ENCODE measurements around the gene PARG.
"Not testable (repeated sequence)": the region's sequence is repeated elsewhere in the genome, so short reads cannot be mapped to it uniquely, and the experiment has no call there.

Gene PARG

DNA sequence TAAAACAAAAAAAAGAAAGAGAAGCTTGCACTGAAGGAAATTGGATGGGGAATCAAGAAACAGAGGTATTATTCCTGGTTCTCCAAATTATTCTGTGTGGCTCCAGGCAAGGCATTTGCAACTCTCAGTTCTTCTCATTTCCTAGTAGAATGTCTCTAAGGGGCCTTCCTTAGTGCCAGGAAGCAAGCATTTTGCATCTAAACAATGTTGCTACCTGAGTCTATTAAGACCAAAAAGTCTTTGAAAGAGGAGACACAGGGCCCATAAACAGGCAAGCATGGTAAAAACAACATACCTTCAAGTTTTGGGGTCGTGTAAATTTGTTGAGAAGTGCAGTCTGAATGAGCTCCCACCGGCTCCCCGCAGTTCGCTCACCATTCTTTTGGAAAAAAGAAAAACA lies 19.8 kb downstream of the PARG start:
- H3K9me2 ChIP-seq (replicated peaks; ENCODE audit: insufficient read depth, low read length); H3K36me3 ChIP-seq (ENCODE audit: low read length); H2AFZ ChIP-seq (ENCODE audit: low read depth, low read length, severe bottlenecking); H3K4me3 ChIP-seq (ENCODE audit: insufficient read depth, low read length, poor library complexity, severe bottlenecking); H3K9me3 ChIP-seq (ENCODE audit: insufficient read depth, low read length); H3K27ac ChIP-seq (ENCODE audit: low read depth, low read length); H3K27me3 ChIP-seq (ENCODE audit: low read length); H3F3A ChIP-seq (ENCODE audit: insufficient read depth); H3K9ac ChIP-seq (ENCODE audit: low read length); H3K4me2 ChIP-seq (ENCODE audit: low read depth, low read length, poor library complexity, severe bottlenecking); H4K20me1 ChIP-seq (ENCODE audit: low read depth, low read length); H3K79me2 ChIP-seq (ENCODE audit: insufficient read depth, low read length): not testable (repeated sequence)

DNA sequence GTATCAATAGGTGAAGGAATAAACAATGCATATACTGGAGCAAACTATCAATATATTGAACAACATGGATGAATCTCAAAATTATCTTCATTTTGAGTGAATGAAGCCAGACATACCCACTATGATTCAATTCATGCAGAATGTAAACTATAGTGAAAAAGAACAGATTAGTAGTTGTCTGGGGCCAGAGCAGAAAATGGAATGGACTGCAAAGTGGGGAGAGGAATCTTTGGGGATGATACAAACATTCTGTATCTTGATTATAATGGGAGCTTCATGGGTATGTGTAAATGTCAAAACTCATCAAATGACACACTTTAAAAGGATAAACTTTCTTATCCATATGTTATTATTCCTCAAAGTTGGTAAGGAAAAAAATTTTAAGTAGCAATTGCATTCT lies 23.9 kb downstream of the PARG start:
- not testable (repeated sequence) for H3K9ac ChIP-seq (ENCODE audit: low read length); H4K20me1 ChIP-seq (ENCODE audit: low read depth, low read length); H3K4me2 ChIP-seq (ENCODE audit: low read depth, low read length, poor library complexity, severe bottlenecking); H3F3A ChIP-seq (ENCODE audit: insufficient read depth); H3K36me3 ChIP-seq (ENCODE audit: low read length); H3K27ac ChIP-seq (ENCODE audit: low read depth, low read length); H3K27me3 ChIP-seq (ENCODE audit: low read length); H3K4me3 ChIP-seq (ENCODE audit: insufficient read depth, low read length, poor library complexity, severe bottlenecking); H3K79me2 ChIP-seq (ENCODE audit: insufficient read depth, low read length); H3K9me2 ChIP-seq (replicated peaks; ENCODE audit: insufficient read depth, low read length); H2AFZ ChIP-seq (ENCODE audit: low read depth, low read length, severe bottlenecking); H3K9me3 ChIP-seq (ENCODE audit: insufficient read depth, low read length)

DNA sequence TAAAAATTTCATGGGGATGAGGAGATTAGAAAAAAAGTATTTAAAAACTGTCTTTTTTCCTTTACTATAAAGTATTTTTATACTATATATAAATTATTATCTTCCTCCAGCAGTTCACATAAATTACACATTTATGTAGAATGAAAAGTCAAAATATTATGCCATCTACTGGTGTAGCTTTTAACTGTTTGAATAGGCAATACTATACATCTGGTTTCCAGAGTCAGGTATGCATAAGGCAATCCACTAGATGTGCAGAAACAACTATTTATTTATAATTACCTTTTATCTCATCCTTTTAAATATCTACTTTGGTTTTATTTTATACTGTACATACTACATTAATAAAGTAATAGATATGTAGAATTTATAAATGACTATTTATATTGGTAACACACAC lies 25.4 kb downstream of the PARG start:
- not testable (repeated sequence) for H3K27ac ChIP-seq (ENCODE audit: low read depth, low read length); H3K9me2 ChIP-seq (replicated peaks; ENCODE audit: insufficient read depth, low read length); H2AFZ ChIP-seq (ENCODE audit: low read depth, low read length, severe bottlenecking); H3K36me3 ChIP-seq (ENCODE audit: low read length); H3K4me3 ChIP-seq (ENCODE audit: insufficient read depth, low read length, poor library complexity, severe bottlenecking); H3F3A ChIP-seq (ENCODE audit: insufficient read depth); H3K4me2 ChIP-seq (ENCODE audit: low read depth, low read length, poor library complexity, severe bottlenecking); H3K9ac ChIP-seq (ENCODE audit: low read length); H3K79me2 ChIP-seq (ENCODE audit: insufficient read depth, low read length); H4K20me1 ChIP-seq (ENCODE audit: low read depth, low read length); H3K9me3 ChIP-seq (ENCODE audit: insufficient read depth, low read length); H3K27me3 ChIP-seq (ENCODE audit: low read length)

DNA sequence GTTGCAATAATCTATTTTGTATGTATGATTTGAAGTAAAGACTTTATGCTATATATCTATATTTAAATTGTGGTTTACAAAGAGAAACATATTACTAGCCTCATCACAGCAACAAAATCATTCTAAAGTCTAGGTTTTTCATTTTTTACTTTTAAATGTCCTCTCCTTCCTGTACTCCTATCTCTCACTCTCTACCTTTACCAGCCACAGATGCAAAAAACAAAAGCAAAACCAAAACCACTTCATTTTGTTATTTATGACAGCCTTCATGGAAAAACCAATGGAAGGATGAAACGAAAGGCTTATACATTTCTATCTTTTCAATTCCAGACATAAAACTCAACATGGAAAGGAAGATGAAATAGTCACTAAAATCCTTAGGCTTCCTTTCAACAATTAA lies 31.5 kb downstream of the PARG start:
- not testable (repeated sequence) for H3K27me3 ChIP-seq (ENCODE audit: low read length); H3K79me2 ChIP-seq (ENCODE audit: insufficient read depth, low read length); H4K20me1 ChIP-seq (ENCODE audit: low read depth, low read length); H3K4me3 ChIP-seq (ENCODE audit: insufficient read depth, low read length, poor library complexity, severe bottlenecking); H2AFZ ChIP-seq (ENCODE audit: low read depth, low read length, severe bottlenecking); H3K9ac ChIP-seq (ENCODE audit: low read length); H3F3A ChIP-seq (ENCODE audit: insufficient read depth); H3K4me2 ChIP-seq (ENCODE audit: low read depth, low read length, poor library complexity, severe bottlenecking); H3K9me3 ChIP-seq (ENCODE audit: insufficient read depth, low read length); H3K27ac ChIP-seq (ENCODE audit: low read depth, low read length); H3K36me3 ChIP-seq (ENCODE audit: low read length); H3K9me2 ChIP-seq (replicated peaks; ENCODE audit: insufficient read depth, low read length)

DNA sequence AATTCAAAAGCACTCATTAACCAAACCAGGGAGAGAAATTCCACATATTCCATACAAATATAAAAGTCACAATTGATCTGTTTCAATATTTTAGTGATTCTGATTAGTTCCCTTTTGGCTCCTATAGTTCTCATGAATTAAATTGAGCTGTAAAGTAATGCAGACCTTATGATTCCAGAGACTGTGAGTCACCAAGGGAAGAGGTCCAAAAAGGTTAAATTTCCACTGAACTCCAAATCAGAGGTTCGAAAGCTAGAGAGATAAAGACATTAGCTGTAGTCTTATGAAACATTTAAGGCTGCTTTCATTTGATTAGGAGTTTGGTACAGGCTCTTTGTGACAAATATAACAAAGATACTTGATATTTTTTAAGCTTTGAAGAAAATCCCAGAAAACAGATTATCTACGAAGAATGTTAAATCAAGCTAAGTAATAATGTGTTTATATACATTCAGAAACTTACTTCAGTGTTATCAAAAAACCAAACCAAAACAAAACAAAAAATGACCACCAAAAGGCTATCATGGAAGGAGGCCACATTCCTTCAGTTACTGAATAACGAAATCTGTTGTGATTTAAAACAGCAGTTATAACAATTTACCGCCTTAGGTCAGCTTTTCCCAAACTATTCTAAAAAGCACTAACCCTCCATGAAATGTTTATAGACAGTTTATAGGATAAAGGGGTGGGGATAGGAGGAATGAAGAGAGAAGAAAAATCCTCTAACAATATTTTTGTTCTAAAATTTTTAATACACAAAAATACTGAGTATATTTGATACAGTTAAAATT lies 33.3 kb downstream of the PARG start:
- H3K9ac ChIP-seq (ENCODE audit: low read length); H3K36me3 ChIP-seq (ENCODE audit: low read length); H4K20me1 ChIP-seq (ENCODE audit: low read depth, low read length); H2AFZ ChIP-seq (ENCODE audit: low read depth, low read length, severe bottlenecking); H3K4me2 ChIP-seq (ENCODE audit: low read depth, low read length, poor library complexity, severe bottlenecking); H3K27me3 ChIP-seq (ENCODE audit: low read length); H3K4me3 ChIP-seq (ENCODE audit: insufficient read depth, low read length, poor library complexity, severe bottlenecking); H3K79me2 ChIP-seq (ENCODE audit: insufficient read depth, low read length); H3F3A ChIP-seq (ENCODE audit: insufficient read depth); H3K9me3 ChIP-seq (ENCODE audit: insufficient read depth, low read length); H3K9me2 ChIP-seq (replicated peaks; ENCODE audit: insufficient read depth, low read length); H3K27ac ChIP-seq (ENCODE audit: low read depth, low read length): not testable (repeated sequence)

DNA sequence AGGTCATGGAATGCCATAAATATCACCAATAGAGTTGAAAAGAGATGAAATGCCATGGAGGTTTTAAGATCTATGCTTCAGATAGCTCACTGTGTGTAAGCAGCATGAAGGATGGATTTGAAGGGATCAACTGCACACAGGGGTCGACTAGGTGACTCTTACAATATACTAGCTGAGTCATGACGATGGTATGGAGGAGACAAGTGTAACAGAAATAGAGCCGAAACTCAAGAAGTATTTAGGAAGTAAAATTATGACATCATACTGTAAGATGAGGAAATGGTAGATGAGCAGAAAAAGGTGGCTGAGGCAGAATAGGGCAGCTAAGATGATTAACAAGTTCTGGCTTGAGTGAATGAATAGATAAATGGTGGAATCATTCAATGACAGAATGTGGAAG lies 38.0 kb downstream of the PARG start:
- not testable (repeated sequence) for H3K27ac ChIP-seq (ENCODE audit: low read depth, low read length); H3K27me3 ChIP-seq (ENCODE audit: low read length); H3K79me2 ChIP-seq (ENCODE audit: insufficient read depth, low read length); H3K4me3 ChIP-seq (ENCODE audit: insufficient read depth, low read length, poor library complexity, severe bottlenecking); H3K36me3 ChIP-seq (ENCODE audit: low read length); H3K4me2 ChIP-seq (ENCODE audit: low read depth, low read length, poor library complexity, severe bottlenecking); H4K20me1 ChIP-seq (ENCODE audit: low read depth, low read length); H3K9me2 ChIP-seq (replicated peaks; ENCODE audit: insufficient read depth, low read length); H3K9ac ChIP-seq (ENCODE audit: low read length); H2AFZ ChIP-seq (ENCODE audit: low read depth, low read length, severe bottlenecking); H3K9me3 ChIP-seq (ENCODE audit: insufficient read depth, low read length); H3F3A ChIP-seq (ENCODE audit: insufficient read depth)

DNA sequence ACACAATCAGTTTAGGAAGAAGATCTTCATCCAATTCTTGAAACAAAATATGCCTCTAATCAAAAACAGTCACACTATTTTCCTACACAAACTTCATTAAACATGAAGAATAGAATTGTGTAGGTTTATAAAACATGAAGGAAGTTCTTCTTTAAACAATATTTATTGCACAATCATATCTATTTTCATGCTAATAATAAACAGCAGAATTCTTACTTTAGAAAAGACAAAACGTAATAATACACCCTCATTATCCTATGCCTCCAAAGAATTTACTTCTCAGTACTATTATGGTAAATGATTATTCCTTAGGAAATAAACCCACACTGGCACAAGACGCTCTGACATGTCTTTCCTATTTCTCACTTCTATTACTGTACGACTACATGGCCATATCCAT lies 41.4 kb downstream of the PARG start:
- not testable (repeated sequence) for H2AFZ ChIP-seq (ENCODE audit: low read depth, low read length, severe bottlenecking); H3K9me2 ChIP-seq (replicated peaks; ENCODE audit: insufficient read depth, low read length); H3K36me3 ChIP-seq (ENCODE audit: low read length); H4K20me1 ChIP-seq (ENCODE audit: low read depth, low read length); H3K4me3 ChIP-seq (ENCODE audit: insufficient read depth, low read length, poor library complexity, severe bottlenecking); H3K27ac ChIP-seq (ENCODE audit: low read depth, low read length); H3K9me3 ChIP-seq (ENCODE audit: insufficient read depth, low read length); H3F3A ChIP-seq (ENCODE audit: insufficient read depth); H3K79me2 ChIP-seq (ENCODE audit: insufficient read depth, low read length); H3K4me2 ChIP-seq (ENCODE audit: low read depth, low read length, poor library complexity, severe bottlenecking); H3K9ac ChIP-seq (ENCODE audit: low read length); H3K27me3 ChIP-seq (ENCODE audit: low read length)

DNA sequence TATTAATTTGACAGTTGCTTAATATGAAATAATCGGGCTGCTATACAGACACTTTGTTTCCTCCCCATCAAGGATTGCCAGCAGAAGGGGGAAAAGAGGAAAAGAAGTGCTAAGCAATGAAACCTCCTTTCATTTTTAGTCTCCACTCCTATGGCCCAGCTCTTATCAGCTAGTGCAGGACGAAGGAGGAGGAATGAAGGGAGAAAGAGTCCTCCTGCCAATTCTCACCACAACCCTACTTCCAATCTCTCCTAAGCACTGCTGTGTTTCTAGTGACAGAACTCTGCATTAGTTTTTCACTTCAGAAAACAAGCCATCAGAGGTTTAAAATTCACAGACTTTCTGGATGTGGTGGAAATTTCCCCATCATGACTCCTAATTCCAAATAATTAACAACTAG lies 41.8 kb downstream of the PARG start:
- not testable (repeated sequence) for H3F3A ChIP-seq (ENCODE audit: insufficient read depth); H3K79me2 ChIP-seq (ENCODE audit: insufficient read depth, low read length); H3K27me3 ChIP-seq (ENCODE audit: low read length); H3K4me3 ChIP-seq (ENCODE audit: insufficient read depth, low read length, poor library complexity, severe bottlenecking); H2AFZ ChIP-seq (ENCODE audit: low read depth, low read length, severe bottlenecking); H3K4me2 ChIP-seq (ENCODE audit: low read depth, low read length, poor library complexity, severe bottlenecking); H3K27ac ChIP-seq (ENCODE audit: low read depth, low read length); H4K20me1 ChIP-seq (ENCODE audit: low read depth, low read length); H3K9ac ChIP-seq (ENCODE audit: low read length); H3K9me2 ChIP-seq (replicated peaks; ENCODE audit: insufficient read depth, low read length); H3K36me3 ChIP-seq (ENCODE audit: low read length); H3K9me3 ChIP-seq (ENCODE audit: insufficient read depth, low read length)
